T47D (cell line): Measurements from ENCODE around the gene VPS13A.
"Not testable (repeated sequence)": the region's sequence is repeated elsewhere in the genome, so short reads cannot be mapped to it uniquely, and the experiment has no call there.

ENCODE experiments used
- DNase-seq, 2 experiments: peaks; one replicate each; pipeline versions ENCODE4 v3.0.0 to v3.0.0-alpha.2; 2011 to 2012; ENCODE audit warnings: low read depth in 1 of 2, low spot score in 1 of 2
- JUND ChIP-seq: IDR thresholded peaks from 2 replicates; pipeline ENCODE4 v1.6.1; 2012; ENCODE audit warnings: low read depth
- in situ Hi-C: cut with HindIII; loops from 2 replicates; pipeline ENCODE4 v1.10.0; 2016; ENCODE audit warnings: low sequenced_read_pairs, low pct_unique_long_range_greater_than_20kb

Gene VPS13A

DNA sequence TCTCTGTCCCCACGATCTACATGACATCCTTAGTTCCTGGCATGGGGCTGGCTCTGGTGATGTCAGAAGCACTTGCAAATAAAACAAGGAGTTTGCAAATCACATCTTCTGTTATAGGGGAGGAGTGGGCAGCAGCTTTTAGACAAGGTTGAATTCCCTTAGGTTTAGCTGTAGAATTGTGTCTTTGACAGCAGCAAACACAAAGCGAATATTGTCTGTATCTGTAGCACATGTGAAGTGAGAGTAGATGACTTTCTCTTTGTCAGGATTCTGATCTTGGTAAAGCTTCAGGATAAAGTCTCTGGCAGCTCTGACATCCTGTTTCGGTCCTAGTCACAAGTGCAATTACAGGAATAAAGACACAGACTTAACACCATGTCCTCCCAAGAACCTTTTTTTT, 246.5 kb downstream of the VPS13A start:
- TF ChIP-seq JUND: no peak
- in situ Hi-C loops: no loop called here
- DNase-seq: no peak

DNA sequence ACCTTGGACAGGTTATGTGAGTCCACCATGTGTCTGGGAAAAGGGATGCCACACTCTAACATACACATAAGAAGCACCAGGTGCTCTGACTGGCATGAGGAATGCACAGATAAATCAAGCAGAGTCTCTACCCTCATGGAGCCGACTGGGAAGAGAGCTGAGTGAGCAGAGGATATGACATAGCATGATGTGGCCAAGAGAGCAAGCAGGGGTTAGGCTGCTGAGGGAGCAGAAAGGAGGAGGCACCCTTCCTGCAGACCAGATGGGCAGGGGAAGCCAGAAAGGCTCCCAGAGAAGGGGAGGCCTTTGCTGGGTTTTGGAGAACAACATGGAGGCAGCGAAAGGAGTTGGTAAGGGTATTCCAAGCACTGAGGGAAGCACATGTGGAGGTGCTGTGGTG, 247.7 kb downstream of the VPS13A start:
- in situ Hi-C loops: no loop called here
- DNase-seq: no peak
- no peak for TF ChIP-seq JUND

DNA sequence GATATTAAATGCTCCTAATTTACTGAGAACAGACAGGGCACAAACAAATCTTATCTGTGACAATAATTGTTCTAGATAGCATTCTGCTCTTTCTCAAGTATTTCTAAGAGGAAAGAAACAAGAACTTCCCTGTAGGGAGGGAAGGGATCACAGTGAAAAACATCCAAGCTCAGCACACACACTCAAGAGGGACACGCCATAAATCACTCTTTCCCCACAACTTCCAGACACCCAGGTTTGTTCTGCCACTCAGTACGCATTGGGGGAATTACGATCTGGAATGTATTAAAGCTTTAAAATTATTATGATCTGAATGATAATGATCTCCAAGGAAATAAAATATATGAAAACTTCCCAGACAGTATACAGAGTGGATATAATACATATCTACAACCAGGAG, 249.4 kb downstream of the VPS13A start:
- no peak for TF ChIP-seq JUND
- in situ Hi-C loops: no loop called here
- DNase-seq: no peak

DNA sequence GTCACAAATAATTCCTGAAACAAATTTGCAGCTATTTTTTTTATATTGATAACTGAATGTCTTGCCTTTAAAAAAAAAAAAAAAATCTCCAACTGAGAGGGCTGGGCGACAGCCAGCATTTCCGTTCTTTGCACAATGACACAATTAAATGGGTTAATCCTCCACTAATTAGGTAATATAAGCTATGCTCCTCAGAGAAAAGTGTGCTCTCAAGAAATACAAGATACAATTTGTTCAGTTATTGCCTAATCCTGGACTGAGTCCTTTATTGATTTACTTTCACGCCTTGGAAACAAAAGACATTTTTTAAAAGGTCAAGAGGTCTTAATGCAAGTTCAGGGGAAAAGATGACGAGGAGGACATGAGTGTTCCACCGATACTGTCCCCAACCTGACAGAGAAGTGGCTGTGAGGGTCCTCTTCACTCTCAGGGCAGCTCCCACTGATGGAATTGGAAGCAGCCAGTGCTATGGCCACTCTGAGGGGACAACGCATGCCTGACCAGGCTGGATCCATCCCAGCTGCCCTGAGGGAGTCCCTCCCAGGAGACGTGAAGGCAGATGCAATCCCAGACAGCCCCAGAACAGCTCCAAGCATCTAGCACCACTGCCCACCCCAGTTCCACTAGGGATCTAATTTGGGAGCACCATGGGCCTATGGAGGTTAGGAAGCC, 250.1 kb downstream of the VPS13A start:
- in situ Hi-C loops: no loop called here
- no peak for TF ChIP-seq JUND
- DNase-seq: no peak

DNA sequence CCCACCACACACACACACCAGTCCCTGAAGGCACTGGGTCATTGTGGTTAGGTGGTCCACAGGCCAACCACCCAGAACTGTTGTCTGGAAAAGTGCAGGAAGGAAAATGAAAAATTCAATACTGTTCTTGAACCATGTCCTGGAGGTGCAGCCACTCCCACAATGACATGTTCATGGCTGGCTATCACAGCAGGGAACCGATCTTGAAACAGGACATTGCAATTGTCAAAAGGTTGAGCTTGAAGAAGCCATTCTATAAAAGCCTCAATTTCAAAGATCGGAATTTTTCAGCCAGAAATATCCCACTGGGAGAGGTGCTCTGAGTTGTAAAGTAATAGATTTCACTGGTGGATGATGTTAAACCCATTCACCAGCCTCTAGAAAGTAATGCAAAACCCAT, 252.6 kb downstream of the VPS13A start:
- DNase-seq: no peak
- in situ Hi-C loops: no loop called here
- no peak for TF ChIP-seq JUND

DNA sequence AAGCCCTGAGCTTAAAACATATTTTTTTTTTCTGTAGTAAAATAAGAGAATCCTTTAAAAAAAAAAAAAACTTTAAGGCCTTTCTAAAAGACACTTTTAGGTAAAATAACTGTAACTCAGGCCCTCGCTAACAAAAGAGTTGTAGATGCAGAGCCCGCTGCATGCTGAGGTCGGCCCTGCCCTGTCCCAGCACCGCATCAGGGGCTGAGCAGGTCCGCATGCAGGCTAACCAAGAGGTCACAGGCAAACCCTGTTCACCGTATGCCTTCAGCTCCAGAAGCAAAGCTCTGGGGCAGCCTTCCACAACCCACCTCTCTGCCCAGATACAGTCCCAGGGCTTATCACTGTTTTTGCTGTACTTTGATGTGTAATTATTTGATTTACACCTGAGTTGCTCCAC, 254.7 kb downstream of the VPS13A start:
- in situ Hi-C loops: no loop called here
- no peak for TF ChIP-seq JUND
- no peak for DNase-seq

DNA sequence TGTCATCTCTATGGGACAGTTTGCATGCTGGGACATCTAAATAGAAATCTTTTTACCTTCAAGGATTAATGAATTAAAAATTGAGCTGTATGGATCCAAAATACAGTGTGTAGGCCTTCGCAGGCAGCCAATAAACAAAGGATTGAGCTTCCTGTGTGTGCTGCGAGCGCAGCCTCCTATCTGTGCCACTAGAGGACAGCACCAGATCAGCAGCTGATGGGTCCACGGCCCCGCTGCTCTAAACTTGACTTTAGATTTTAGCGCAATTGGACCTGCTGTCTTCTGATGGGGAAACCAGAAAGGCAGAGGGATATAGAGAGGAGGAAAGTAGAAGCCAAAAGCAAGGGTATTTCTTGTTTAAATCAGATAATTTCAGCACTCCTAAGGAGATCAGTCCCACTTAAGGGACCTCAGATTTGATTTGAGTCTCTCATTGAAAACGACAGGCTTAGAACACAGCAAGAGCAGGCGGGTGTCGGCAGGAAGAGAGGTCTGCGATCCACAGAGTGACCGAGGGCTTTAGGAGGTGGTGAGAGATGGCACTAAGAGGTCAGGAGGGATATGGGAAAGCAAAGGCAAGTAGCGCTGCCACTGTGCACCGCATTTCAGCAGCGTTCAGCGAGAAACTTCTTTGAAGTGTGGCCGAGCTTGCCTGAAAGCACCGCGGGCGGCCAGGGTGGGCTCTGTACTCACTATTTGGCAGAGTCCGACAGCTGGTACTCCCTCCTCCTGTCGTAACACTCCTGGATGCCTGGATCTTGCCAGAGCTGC, 256.5 kb downstream of the VPS13A start:
- peak; percentile 52 to 66 for DNase-seq
- in situ Hi-C loops: no loop called here
- TF ChIP-seq JUND: no peak

DNA sequence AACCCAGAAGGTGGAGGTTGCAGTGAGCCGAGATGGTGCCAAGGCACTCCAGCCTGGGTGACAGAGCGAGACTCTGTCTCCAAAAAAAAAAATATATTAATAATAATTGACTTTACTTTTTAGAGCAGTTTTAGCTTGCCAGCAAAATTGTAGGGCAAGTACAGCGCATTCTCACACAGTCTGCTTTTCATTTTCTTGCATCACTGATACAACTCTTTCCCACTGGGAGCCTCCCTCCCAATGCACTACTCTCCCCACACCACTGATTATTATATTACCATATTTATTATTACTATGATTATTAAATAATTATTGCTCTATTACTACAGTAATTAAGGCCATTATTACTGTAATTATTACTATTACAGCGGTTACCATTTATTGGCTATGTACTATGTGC, 257.9 kb downstream of the VPS13A start:
- in situ Hi-C loops: no loop called here
- TF ChIP-seq JUND: no peak
- DNase-seq: no peak

DNA sequence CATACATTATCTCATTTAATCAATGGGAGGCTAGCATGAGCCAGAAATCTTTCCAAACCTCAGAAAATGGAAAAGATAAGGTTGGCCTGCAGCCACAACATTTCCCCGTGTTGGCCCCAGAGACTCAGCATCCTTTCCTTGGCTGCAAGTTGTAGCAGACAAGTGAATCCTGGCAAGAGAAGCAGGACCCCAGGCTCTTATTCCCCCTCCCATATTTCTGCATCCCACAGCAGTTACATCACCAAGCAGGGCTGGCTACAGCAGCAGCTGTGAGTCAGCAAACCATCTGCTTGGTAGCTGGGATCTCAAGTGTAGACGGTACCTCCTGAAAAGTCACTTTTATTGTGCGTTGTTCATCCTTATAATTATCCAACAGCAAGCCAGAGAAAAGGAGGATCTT, 258.4 kb downstream of the VPS13A start:
- DNase-seq: no peak
- no peak for TF ChIP-seq JUND
- in situ Hi-C loops: no loop called here

DNA sequence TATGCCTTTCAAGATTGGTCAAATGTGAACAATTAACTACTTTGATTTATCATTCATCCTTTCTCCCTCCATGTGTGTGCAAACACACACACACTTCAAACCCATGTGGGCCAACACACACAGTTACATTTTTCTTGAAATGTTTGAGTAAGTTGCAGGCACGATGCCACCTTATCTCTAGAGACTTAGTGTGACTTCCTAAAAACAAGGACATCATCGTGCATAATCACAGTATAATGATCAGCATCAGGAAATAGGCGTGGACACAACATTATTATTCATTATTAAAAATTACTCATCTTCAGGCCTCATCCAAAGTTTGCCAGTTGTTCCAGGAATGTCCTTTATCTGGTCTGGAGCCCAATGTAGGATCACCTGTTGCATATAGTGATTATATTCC, 261.3 kb downstream of the VPS13A start:
- TF ChIP-seq JUND: no peak
- no peak for DNase-seq
- in situ Hi-C loops: no loop called here

DNA sequence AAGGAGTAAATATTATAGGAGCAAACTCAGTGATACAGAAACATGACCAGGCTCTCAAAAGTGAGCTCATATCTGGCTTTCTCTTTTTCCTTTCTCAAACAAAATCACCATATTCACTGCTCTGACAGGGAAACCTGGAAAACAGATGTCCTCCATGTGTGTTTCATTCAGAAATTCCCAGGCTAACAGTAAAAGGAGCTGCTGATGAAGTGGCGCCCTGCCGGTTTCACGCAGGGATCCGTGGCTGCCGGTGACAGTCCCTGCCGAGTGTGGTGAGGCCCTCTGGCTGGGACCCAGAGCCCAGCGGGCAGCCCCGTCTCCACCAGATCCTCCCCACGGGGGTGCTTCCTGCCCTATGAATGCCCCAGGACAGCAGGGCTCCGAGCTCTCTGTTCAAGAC, 262.7 kb downstream of the VPS13A start:
- no peak for DNase-seq
- in situ Hi-C loops: no loop called here
- TF ChIP-seq JUND: no peak

DNA sequence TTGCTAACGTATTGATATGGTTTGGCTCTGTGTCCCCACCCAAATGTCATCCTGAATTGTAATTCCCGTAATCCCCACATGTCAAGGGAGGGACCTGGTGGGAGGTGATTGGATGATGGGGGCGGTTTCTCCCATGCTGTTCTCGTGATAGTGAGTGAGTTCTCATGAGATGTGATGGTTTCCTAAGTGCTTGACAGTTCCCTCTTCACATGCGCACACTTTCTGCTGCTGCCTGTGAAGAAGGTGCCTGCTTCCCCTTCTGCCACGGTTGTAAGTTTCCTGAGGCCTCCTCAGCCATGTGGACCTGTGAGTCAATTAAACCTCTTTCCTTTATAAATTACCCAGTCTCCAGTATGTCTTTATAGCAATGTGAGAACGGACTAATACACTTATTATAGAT, 263.8 kb downstream of the VPS13A start:
- in situ Hi-C loops: not testable (repeated sequence)

DNA sequence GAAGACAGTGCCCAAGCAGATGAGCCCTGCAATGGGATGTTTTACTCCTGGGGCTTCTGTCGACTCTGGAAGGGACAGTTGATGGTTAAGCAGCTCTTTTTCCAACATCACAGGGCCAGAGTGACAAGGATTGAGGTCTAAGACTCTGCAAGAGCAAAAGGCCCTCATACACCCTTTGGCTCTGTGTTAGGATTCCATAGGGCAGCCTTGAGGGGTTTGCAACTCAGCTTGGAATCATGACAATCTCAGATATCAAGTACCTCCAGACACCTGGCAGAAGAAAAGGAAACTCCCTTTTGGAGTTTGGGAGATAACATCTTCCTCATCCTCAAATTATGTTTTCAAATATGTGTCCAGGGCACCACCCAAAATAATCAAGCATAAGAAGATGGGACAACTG, 265.1 kb downstream of the VPS13A start:
- in situ Hi-C loops: no loop called here
- no peak for DNase-seq
- TF ChIP-seq JUND: no peak

More for the DNA sequence above, 263.8 kb downstream of the VPS13A start:
- not testable (repeated sequence) for DNase-seq
